Epithelial cell of proximal tubule (primary cell): ENCODE results near the gene PPP1R14C. TPM values are rescaled to one million over a fixed set of nuclear protein-coding genes. Genes with fewer than 3 reads are reported as not detected.

Experiments
- DNase-seq: peaks from one replicate; pipeline ENCODE4 v3.0.0-alpha.2; 2011; ENCODE audit warnings: low read depth
- H3K4me3 ChIP-seq: 2 replicates; pipeline ENCODE4 v1.5.1; 2011; ENCODE audit warnings: low read depth, mild to moderate bottlenecking, low read length
- CTCF ChIP-seq: conservative IDR thresholded peaks from 2 replicates; pipeline ENCODE4 v1.5.1; 2012; ENCODE audit warnings: low read depth, mild to moderate bottlenecking, low read length
- total RNA-seq: library from RNA; depleted of rRNA; stranded (reverse); fragments of >200 nt; gene quantifications from 2 replicates; pipeline ENCODE4 v1.2.3, GENCODE V29; 2015

The PPP1R14C gene
- total RNA-seq, 1 donor from 2014 or later, result 27.0 TPM

- peak; percentile 10 for TF ChIP-seq CTCF
- DNase-seq, result no peak
These were observed 46.3 kb downstream of the PPP1R14C start for GRCh38 chr6:150189122-150189521.

GRCh38 chr6:150191809-150192208 lies 49.0 kb downstream of the PPP1R14C start:
- DNase-seq, result no peak
- H3K4me3 ChIP-seq, result no peak overlapping the region
- TF ChIP-seq CTCF, result no peak

More at GRCh38 chr6:150189122-150189521, 46.3 kb downstream of the PPP1R14C start:
- H3K4me3 ChIP-seq, result no peak overlapping the region

GRCh38 chr6:150194195-150194594 lies 51.4 kb downstream of the PPP1R14C start:
- no peak for DNase-seq
- TF ChIP-seq CTCF, result no peak

GRCh38 chr6:150195996-150196417 lies 53.2 kb downstream of the PPP1R14C start:
- TF ChIP-seq CTCF, result no peak
- DNase-seq, result no peak
- no peak overlapping the region for H3K4me3 ChIP-seq

More at GRCh38 chr6:150194195-150194594, 51.4 kb downstream of the PPP1R14C start:
- H3K4me3 ChIP-seq, result no peak overlapping the region

- no peak for DNase-seq
- no peak for TF ChIP-seq CTCF
- no peak overlapping the region for H3K4me3 ChIP-seq
These were observed 54.3 kb downstream of the PPP1R14C start for GRCh38 chr6:150196942-150197745.

- no peak for DNase-seq
- H3K4me3 ChIP-seq, result no peak overlapping the region
- TF ChIP-seq CTCF, result no peak
These were observed 55.7 kb downstream of the PPP1R14C start for GRCh38 chr6:150198532-150198931.

- no peak overlapping the region for H3K4me3 ChIP-seq
- no peak for TF ChIP-seq CTCF
- DNase-seq, result no peak
These were observed 56.4 kb downstream of the PPP1R14C start for GRCh38 chr6:150199241-150199640.
